GM19328 (cell line): Measurements from ENCODE around the gene ELMO3.
A peak's percentile ranks its signal among the peaks of the same experiment; 100 is the strongest.

Experiments used
- ATAC-seq: cut with Tn5 transposase; IDR thresholded peaks from one replicate; pipeline ENCODE4 v1.9.1; 2021; ENCODE audit warnings: mild to moderate bottlenecking, moderate library complexity; ENCODE audit not compliant: unreplicated experiment

The ELMO3 gene

GRCh38 chr16:67237396-67238277 is 38.7 kb downstream of the ELMO3 start:
- ATAC-seq: no peak

GRCh38 chr16:67238278-67238575 is 39.3 kb downstream of the ELMO3 start:
- ATAC-seq: no peak

GRCh38 chr16:67238806-67239470 is 40.0 kb downstream of the ELMO3 start:
- no peak for ATAC-seq

- ATAC-seq: no peak
Measured at GRCh38 chr16:67240506-67240905, 41.6 kb downstream of the ELMO3 start.

- ATAC-seq: no peak
Measured at GRCh38 chr16:67241008-67241900, 42.3 kb downstream of the ELMO3 start.

- ATAC-seq: no peak
Measured at GRCh38 chr16:67242138-67242730, 43.3 kb downstream of the ELMO3 start.

- ATAC-seq: no peak
Measured at GRCh38 chr16:67243481-67243880, 44.5 kb downstream of the ELMO3 start.

GRCh38 chr16:67244387-67245185 is 45.7 kb downstream of the ELMO3 start:
- peak; percentile 36 for ATAC-seq

- ATAC-seq: no peak
Measured at GRCh38 chr16:67245186-67245585, 46.3 kb downstream of the ELMO3 start.

GRCh38 chr16:67245674-67246080 is 46.7 kb downstream of the ELMO3 start:
- no peak for ATAC-seq

GRCh38 chr16:67246081-67246755 is 47.3 kb downstream of the ELMO3 start:
- no peak for ATAC-seq

- ATAC-seq: no peak
Measured at GRCh38 chr16:67246756-67247191, 47.8 kb downstream of the ELMO3 start.

- peak; percentile 44 for ATAC-seq
Measured at GRCh38 chr16:67247192-67248072, 48.5 kb downstream of the ELMO3 start, which contains the start of gene FHOD1. FHOD1 (minus strand) TSS chr16:67247481; CDS start chr16:67247410, 71 bp downstream.

GRCh38 chr16:67248073-67248400 is 49.1 kb downstream of the ELMO3 start:
- ATAC-seq: no peak

GRCh38 chr16:67248401-67249177 is 49.7 kb downstream of the ELMO3 start, which contains the start of gene SLC9A5:
SLC9A5 (plus strand) TSS chr16:67248979; CDS start chr16:67249015, 36 bp downstream.
- ATAC-seq: no peak

- no peak for ATAC-seq
Measured at GRCh38 chr16:67249178-67250044, 50.5 kb downstream of the ELMO3 start.

- ATAC-seq: no peak
Measured at GRCh38 chr16:67250045-67250327, 51.1 kb downstream of the ELMO3 start.
